NCI-H2107 treated with DMSO at 0.1 percent for 48 hours (cell line): Measurements from ENCODE around the gene CIB4.

Experiments used
- DNase-seq: peaks from one replicate; lab custom pipeline; 2025; ENCODE audit not compliant: unreplicated experiment; lab: John Stamatoyannopoulos, UW

Gene CIB4

GRCh38 chr2:26609205-26609631 lies 31.9 kb downstream of the CIB4 start:
- DNase-seq = no peak

- DNase-seq = no peak
Measured at GRCh38 chr2:26608557-26608956, 32.6 kb downstream of the CIB4 start.

- DNase-seq = no peak
Measured at GRCh38 chr2:26607698-26608097, 33.5 kb downstream of the CIB4 start.

GRCh38 chr2:26606847-26607190 lies 34.3 kb downstream of the CIB4 start:
- no peak for DNase-seq

- DNase-seq = no peak
Measured at GRCh38 chr2:26605999-26606846, 34.9 kb downstream of the CIB4 start.

- DNase-seq = peak; percentile 46
Measured at GRCh38 chr2:26605195-26605998, 35.8 kb downstream of the CIB4 start.

- DNase-seq = no peak
Measured at GRCh38 chr2:26602575-26602974, 38.6 kb downstream of the CIB4 start.

GRCh38 chr2:26599387-26599786 lies 41.8 kb downstream of the CIB4 start:
- no peak for DNase-seq

- no peak for DNase-seq
Measured at GRCh38 chr2:26598996-26599373, 42.2 kb downstream of the CIB4 start.

- DNase-seq = no peak
Measured at GRCh38 chr2:26598336-26598995, 42.7 kb downstream of the CIB4 start.

GRCh38 chr2:26597197-26597596 lies 44.0 kb downstream of the CIB4 start:
- no peak for DNase-seq

GRCh38 chr2:26595146-26595545 lies 46.0 kb downstream of the CIB4 start:
- no peak for DNase-seq

GRCh38 chr2:26591619-26592505 lies 49.3 kb downstream of the CIB4 start:
- DNase-seq = no peak

- no peak for DNase-seq
Measured at GRCh38 chr2:26590980-26591618, 50.1 kb downstream of the CIB4 start.

- DNase-seq = no peak
Measured at GRCh38 chr2:26590508-26590907, 50.7 kb downstream of the CIB4 start.

GRCh38 chr2:26588576-26588975 lies 52.6 kb downstream of the CIB4 start:
- no peak for DNase-seq

- DNase-seq = no peak
Measured at GRCh38 chr2:26587994-26588393, 53.2 kb downstream of the CIB4 start.

GRCh38 chr2:26585966-26586365 lies 55.2 kb downstream of the CIB4 start:
- DNase-seq = no peak

GRCh38 chr2:26585100-26585499 lies 56.1 kb downstream of the CIB4 start:
- no peak for DNase-seq

- DNase-seq = no peak
Measured at GRCh38 chr2:26584656-26585055, 56.5 kb downstream of the CIB4 start.
